Mammary epithelial cell (primary cell): ENCODE measurements around the gene STAM2.

Source experiments
- EZH2 ChIP-seq: IDR thresholded peaks from 2 replicates; pipeline ENCODE4 v1.6.1; 2012; ENCODE audit warnings: low read length, inconsistent platforms, borderline replicate concordance
- TF ChIP-seq, protein P1 (sequence below), 2 donors: IDR thresholded peaks in 1 of 2; conservative IDR thresholded peaks in 1 of 2; 2 replicates each; pipeline ENCODE4 v1.5.1; 2011 to 2012; ENCODE audit warnings: inconsistent platforms in 2 of 2, low read length in 2 of 2, mild to moderate bottlenecking in 2 of 2, control low read depth in 1 of 2, low read depth in 1 of 2; ENCODE audit not compliant: insufficient read depth in 1 of 2; ENCODE audit errors: extremely low read depth in 1 of 2

- TF ChIP-seq, protein P1, sequence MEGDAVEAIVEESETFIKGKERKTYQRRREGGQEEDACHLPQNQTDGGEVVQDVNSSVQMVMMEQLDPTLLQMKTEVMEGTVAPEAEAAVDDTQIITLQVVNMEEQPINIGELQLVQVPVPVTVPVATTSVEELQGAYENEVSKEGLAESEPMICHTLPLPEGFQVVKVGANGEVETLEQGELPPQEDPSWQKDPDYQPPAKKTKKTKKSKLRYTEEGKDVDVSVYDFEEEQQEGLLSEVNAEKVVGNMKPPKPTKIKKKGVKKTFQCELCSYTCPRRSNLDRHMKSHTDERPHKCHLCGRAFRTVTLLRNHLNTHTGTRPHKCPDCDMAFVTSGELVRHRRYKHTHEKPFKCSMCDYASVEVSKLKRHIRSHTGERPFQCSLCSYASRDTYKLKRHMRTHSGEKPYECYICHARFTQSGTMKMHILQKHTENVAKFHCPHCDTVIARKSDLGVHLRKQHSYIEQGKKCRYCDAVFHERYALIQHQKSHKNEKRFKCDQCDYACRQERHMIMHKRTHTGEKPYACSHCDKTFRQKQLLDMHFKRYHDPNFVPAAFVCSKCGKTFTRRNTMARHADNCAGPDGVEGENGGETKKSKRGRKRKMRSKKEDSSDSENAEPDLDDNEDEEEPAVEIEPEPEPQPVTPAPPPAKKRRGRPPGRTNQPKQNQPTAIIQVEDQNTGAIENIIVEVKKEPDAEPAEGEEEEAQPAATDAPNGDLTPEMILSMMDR (conservative IDR thresholded peaks at IDR 0.05 in 1 of 2, IDR thresholded peaks at IDR 0.05 in 1 of 2; ENCODE audit: extremely low read depth in 1 of 2, insufficient read depth in 1 of 2, low read depth in 1 of 2, low read length in 2 of 2): no peak
- TF ChIP-seq EZH2: no peak
Observed at GRCh38 chr2:152222975-152223637, 47.5 kb upstream of the STAM2 start.
